Measurements from ENCODE around the gene TSPAN11.

The TSPAN11 gene

GRCh38 chr12:30913323-30913722, 13.2 kb upstream of the TSPAN11 start:
- DNase-seq, result no peak

DNA sequence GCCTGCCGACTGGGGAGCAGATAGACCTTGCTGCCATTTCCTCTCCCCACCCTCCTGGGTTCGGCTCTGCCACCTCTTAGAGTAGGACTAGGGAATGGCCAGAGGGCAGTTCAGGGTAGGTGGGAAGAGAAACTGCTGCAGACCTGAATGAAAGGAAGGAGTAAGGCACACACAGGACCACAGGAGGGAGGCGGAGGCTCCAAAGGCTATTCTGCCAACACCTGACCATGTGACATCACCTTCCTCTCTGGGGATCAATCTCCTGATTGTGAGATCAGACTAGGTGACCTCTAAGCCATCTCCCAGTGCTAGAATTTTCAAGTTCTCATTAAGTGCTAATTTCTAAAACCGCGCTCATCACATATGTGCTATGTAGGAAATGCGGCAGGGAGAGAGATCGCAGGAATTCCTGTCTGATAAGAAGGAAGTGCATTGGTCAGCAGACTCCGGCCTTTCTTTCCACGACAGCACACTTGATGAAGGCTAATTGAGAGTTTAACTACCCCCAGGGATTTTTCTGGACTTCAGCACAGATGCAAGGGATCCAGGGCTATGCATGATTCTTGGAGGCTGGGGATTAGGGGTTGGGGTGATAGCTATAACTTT, 11.5 kb upstream of the TSPAN11 start:
- no peak for DNase-seq

DNA sequence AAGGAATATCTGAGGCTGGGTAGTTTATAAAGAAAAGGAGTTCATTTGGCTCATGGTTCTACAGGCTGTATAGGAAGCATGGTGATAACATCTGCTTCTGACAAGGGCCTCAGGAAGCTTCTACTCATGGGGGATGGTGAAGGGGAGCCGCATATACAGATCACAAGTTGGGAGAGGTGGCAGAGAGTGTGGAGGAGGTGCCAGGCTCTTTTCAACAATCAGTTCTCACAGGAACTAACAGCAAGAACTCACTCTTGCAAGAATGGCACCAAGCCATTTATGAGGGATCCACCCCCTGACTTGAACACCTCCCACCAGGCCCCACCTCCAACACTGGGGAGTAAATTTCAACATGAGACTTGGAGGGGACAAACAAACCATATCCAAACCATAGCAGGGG, 3.5 kb upstream of the TSPAN11 start:
- no peak for DNase-seq

DNA sequence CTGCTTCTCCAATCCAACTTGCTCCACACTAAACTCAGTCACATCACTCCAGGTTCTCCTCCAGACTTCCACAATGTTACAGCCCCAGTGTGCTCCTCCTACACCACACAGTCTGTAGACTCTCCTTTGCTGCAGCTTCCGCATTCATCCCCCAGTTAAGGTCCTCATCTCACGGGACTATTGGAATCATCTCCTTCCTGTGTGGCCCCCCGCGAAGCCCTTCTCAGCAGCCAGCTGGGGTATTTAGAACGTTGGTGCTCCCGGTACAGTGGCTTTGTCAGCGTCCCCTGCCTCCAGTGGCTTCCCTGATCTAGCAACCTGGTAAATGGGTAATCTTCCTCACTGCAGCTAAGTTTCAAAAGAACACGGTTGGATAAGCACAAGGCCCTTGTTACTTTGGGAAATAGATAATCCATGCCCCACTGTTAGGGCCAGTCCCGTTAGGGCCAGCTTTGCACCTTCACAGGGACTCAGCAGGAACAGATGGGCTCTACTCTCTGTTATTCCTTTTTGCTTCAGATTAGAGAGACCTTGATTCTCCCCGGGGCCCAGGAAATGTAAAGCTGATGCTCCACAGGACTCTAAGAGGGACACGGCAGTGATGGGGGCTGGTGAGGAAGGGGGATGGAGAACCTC, 823 bp upstream of the TSPAN11 start:
- DNase-seq, result no peak

- DNase-seq, result no peak
Observed at GRCh38 chr12:30927222-30927611, 669 bp downstream of the TSPAN11 start.

DNA sequence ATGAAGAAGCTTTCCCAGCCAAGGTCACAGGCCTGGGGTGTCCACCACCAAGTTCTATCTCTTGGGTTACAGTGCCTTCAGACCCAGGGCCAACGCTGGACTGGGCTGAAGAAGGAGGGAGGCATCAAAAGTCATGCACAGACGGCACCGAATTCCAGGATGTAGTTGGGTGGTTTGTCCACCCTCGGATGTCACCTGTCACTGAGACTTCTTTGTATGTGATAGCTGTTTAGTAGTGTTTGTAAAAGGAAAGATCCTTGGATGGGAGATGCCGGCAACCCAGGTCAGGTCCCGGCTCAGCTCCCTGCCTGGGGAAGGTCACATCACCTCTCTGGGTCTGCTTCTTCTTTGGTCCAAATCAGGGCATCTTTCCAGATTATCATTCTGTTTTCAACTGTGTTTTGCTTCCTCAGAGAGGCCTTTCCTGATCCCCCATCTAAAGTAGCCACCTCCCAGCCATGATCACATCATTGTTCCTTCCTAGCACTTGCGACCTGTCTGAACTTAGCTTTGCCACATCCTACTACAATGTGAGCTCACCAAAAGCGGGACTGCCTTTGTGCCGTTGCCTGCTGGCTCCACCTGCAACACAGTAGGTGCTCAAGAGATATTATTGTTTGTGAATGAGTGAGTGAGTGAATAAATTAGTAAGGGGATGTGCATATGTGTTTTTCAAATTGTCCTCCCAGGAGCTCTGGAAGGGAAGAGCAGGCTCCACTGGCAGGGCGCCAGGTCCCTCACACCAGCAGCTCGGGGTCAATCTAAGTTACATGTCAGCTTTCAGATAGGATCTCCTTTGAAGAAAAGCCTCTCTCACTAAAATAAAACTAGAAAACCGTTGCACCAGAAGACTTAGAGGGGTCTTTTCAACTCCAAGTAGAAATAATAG, 2.1 kb downstream of the TSPAN11 start:
- no peak for DNase-seq

DNA sequence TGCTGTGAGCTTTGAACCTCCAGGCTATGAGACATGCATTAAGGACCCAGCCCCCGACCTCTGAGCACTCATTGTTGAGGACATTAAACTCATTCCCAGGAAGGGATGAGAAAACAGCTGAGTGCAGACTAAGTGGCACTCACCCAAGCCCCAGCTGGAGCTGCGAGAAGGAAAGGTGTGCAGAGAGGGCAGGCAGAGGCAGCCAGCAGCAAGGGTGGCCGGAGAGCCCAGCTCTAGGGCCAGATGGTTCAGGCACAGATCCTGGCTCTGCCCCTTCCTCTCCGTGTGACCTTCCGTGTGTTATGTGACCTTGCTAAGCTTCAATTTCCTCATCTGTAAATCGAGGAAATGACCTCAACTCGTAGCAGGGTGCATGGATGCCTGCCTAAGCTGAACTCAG, 3.7 kb downstream of the TSPAN11 start:
- DNase-seq, result no peak

GRCh38 chr12:30930641-30931040, 4.1 kb downstream of the TSPAN11 start:
- DNase-seq, result no peak

DNA sequence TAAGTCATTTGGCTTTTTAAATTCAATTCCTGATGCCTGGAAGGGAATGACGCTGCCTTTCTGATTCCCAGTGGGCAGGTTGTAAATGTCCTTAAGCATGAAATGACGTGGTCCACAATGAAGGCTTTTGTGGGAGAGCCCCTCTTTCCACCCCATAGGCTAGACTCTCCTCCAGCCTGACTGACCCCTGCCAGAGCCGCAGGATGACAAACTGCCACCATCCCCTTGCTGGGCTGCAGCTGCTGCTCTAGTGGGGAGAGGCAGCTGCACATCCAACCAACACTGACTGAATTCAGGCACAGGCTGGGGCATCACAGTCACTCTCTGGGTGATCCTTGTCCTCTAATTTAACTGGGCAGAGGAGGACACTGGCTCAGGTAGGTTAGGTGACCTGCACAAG, 6.3 kb downstream of the TSPAN11 start:
- no peak for DNase-seq

DNA sequence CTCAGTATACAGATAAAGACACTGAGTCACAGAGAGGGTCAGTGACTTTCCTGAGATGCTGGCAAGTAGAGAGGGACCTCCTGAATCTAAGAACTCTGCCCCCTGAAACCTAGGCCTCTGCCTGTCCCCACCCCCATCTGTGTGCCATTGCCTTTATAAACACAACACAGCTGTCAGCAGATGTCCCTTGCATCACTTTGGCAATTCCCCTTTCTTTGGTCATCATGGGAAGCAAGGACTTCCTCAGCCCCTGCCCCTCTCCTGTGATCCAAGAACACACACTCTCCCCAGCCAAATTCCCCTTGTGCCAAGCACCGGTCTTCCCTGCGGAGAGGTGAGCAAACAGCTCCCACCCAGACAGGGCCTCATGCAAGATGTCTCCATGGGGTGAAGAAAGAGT, 8.3 kb downstream of the TSPAN11 start:
- DNase-seq, result no peak

DNA sequence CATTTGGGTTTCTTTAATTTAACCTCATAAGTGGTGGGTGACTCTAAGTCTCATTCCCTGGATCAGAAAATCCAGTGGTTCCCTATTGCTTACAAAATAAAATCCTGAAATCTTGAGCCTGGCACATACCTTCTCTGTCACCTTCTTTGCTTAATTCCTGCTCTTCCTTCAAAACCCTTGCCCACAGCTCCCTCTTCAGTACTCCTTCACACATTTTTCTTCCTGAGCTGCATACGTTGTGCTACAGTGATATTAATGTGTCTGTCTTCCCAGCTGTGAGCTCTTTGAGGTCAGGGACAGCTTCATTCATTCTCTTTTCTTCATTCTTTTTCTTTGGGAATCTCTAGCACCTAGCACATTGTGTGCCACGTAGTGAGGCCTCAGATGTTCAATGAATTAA, 9.5 kb downstream of the TSPAN11 start:
- no peak for DNase-seq

GRCh38 chr12:30939234-30939633, 12.7 kb downstream of the TSPAN11 start:
- DNase-seq, result no peak

DNA sequence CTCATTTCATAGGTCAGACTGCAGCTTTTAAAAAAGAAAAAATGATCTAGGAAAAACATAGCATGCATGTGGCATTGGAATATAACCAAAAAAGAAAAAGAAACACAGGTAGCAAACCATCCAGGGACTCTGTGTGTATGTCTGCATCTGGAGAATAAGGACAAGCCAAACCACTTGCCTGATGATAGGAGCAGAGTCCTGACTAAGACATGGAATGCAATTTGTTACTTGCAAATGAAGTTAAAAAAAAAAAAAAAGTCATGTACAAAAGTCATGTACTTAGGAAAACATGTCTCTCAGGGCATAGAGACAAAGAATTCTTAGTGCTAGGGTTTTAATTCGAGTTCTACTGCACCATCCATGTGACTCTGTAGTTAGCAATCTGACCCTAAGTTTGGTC, 15.9 kb downstream of the TSPAN11 start:
- no peak for DNase-seq

DNA sequence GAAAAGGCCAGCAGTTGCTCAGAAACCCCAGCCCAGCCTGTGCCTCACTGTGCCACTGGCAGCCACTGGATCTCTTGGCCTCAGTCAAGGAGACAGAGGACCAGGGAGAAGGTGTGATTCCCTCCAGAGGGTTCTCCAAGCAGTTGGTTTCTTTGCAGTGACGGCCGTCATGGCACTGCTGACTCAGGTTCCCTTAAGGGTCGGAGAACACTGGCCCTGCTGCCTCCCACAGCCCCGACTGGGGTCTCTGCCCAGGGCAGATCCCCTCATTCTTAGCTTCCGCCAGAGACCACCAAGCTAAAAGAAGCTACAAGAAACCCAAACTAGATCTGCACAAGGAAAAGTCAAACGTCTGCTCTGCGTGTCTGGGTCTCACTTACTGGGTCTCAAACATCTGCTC, 16.4 kb downstream of the TSPAN11 start:
- DNase-seq, result no peak

DNA sequence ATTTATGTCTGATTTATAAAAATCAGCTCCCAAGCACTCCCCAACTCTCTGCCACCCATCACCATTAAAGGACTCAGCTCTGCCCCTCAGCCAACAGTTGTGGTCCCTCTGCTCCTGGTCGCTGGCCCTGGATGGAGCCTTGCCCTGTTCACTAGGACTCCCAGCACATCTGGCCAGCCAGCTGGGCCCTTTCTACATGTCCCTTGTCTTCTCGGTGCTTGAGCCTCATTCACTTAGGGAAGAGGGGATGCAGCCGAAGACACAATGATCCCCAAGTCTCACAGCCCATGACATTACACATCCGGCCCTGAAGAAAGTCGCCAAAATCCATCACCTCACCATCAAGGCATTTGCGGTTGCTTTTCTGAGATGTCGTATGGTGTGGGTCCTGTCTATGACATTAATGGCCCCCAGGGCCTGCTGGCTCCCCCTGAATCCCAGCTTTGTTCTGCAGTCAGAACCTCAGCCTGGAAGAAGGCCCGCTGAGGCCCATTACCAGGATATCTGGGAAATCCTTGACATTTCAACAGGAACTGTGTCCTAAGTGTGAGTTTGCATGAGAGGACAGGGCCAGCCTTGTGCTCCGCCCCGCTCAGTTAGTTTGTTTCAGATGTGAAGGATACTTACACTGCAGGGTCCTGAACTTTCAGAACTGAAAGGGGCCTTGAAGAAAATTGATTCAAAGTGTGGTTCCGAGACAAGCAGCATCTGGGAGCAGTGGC, 19.1 kb downstream of the TSPAN11 start:
- DNase-seq, result no peak

GRCh38 chr12:30952015-30952414, 25.5 kb downstream of the TSPAN11 start:
- DNase-seq, result no peak

GRCh38 chr12:30953257-30953656, 26.7 kb downstream of the TSPAN11 start:
- no peak for DNase-seq

DNA sequence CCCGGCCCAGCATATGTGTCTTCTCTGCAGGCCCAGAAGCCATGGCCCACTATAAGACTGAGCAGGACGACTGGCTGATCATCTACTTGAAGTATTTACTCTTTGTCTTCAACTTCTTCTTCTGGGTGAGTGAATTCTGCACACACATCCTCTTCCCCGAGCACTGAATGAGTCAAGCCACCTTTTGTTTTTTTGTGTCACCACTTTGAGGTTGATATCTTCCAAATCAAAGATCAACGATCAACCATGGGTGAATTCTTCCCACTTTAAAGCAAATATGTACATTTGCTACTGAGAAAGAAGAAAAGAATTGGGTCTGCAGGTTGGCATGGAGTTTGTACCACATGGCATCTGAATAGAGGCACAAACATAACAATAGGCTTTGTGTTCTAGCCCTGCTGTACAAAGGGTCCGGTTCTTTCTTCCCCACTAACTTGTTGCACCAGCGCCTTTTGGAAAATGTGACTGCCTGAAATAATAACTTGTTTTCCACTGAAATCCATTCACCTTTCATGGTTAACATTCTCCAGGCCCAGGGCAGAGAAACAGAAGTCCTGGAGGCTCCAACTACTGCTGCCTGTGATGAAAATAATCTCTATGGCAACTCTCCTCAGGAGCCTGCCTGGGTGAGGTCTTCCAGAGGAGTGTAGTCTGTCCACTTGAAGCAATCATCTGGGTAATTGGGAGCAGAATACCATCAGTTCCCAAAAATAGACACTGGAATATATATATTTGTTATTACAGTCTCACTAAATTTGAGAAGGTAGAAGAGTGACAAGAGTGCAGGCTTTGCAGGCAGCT, 27.6 kb downstream of the TSPAN11 start:
- DNase-seq, result no peak

- no peak for DNase-seq
Observed at GRCh38 chr12:30955214-30955613, 28.7 kb downstream of the TSPAN11 start.

DNA sequence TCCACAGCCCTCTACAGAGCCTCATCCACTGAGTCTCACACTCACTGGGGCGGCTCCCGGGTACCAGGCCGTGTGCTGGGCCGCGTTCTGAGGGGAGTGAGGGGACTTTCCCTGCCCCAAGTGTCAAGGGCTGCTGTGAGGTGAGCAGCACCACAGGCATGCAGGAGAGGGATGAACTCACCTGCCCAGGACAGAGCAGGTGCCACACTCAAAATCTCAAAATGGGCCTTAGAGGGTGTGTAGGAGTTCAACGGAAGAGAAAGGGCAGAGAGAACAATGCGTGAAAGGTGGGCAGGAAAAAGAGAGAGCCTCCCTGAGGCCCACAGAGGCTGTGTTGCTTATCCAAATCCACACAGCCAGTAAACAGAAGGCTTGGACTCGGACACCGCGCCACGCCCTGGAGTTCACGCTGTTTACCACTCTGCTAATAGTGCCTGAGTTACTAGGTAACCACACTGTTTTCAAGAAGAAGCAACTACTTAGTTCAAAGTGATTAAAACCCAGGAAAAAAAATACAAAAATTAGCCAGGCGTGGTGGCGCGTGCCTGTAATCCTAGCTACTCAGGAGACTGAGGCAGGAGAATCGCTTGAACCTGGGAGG, 32.7 kb downstream of the TSPAN11 start:
- DNase-seq, result no peak

DNA sequence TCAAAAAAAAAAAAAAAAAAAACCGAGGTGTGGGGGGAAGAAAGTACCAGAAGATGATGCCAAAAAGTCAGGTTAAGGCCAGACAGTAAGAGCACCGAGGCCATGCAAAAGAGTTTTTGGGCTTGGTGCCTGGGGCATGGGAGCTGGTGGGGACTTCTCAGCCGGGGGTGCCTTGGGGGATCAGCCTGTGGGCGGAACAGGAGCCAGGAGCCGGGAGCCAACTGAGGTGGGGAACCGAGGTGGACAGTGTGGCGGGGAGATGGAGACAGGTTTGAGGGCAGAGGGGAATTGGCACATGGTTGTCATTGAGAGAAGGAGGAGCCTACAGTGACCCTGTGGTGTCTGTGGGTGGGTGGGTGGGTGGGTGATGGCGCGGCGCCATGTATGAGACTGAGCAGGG, 33.2 kb downstream of the TSPAN11 start:
- DNase-seq, result no peak

DNA sequence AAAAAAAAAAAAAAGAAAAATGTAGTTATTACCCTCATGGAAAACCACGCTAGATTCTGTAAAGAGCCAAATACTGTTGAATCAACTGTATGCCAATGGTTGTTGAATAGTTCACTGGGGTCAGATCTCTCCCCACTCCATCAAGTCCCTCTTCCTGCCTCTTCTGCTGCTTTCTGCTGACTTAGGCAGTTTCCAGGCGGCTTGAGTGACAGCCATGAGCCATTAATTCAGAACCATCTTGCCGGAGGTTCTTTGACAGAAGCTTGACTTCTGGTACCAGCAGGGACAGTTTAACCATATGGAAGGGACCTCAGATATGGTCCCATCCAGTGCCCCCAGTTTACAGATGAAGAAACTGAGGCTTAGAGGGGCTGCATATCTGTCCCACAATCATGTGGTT, 34.5 kb downstream of the TSPAN11 start:
- DNase-seq, result no peak

Data from NCI-H526 treated with DMSO at 0.1 percent for 48 hours (cell line).